Adrenal gland (tissue), 5 donors: Measurements from ENCODE around the gene XIRP2.

Experiments
- CTCF ChIP-seq, 6 experiments: fragments of 450-650 bp in 4 of 6; fragments of 200-600 bp in 2 of 6; sonication (generic) in 1 of 6; IDR thresholded peaks; 1 replicate in 5 of 6; 2 replicates in 1 of 6; pipeline versions ENCODE4 v1.5.1 to v1.8.0; 2016 to 2021; ENCODE audit warnings: antibody characterized with exemption in 6 of 6, mild to moderate bottlenecking in 2 of 6, moderate library complexity in 1 of 6
- POLR2A ChIP-seq, 2 donors: fragments of 450-650 bp; IDR thresholded peaks; one replicate each; pipeline ENCODE4 v1.6.1; 2017; ENCODE audit warnings: antibody characterized with exemption in 2 of 2, mild to moderate bottlenecking in 2 of 2, moderate library complexity in 1 of 2
- donor health status: DM: no; HTN: no; CAD: no.

- TF ChIP-seq CTCF (IDR thresholded peaks at IDR 0.05) (no peak), POLR2A (IDR thresholded peaks at IDR 0.05) (no peak)
Observed at GRCh38 chr2:167110345-167110744, 222.1 kb downstream of the XIRP2 start.
